KBM-7 (cell line): ENCODE data around the gene RGS21.
"Not testable (repeated sequence)": the region's sequence is repeated elsewhere in the genome, so short reads cannot be mapped to it uniquely, and the experiment has no call there.

ENCODE experiments used
- DNase-seq: peaks from one replicate; pipeline ENCODE4 v3.0.0-alpha.2; 2015
- in situ Hi-C: fragments of 300-500 bp; cut with MboI; formaldehyde crosslinking; loops from 2 replicates; pipeline ENCODE4 v1.14.3; 2020; ENCODE audit warnings: low sequenced_read_pairs, low pct_unique_long_range_greater_than_20kb, mixed read lengths

The RGS21 gene

DNA sequence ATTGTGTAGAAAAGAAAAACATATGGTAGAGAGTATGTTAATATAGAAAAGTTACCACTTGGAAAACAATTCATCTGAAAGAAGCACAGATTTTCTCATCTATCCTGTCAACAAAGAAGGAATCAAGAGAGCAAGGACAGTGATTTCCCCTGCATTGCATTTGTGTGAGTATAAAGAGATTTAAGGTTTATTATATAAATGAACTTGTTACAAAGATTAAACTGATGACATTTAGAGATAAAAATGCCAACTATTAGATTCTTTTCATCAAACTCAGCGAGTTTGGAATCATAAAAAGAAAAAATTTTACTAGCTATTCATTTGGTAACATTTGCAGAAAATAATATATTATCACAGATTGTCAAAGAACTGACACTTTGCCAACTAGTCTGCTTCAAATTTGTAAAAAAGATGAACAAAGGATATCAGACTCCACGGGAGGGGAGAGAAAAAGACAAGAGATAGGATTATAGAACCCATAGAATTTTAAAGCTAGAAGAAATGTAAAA is at the start of gene RGS21:
RGS21 (plus strand) TSS at position 51 of the 509 bp plus-strand sequence. CDS start 26,045 bp downstream, outside the sequence.
- no peak for DNase-seq
- in situ Hi-C loops, result no loop called here

DNA sequence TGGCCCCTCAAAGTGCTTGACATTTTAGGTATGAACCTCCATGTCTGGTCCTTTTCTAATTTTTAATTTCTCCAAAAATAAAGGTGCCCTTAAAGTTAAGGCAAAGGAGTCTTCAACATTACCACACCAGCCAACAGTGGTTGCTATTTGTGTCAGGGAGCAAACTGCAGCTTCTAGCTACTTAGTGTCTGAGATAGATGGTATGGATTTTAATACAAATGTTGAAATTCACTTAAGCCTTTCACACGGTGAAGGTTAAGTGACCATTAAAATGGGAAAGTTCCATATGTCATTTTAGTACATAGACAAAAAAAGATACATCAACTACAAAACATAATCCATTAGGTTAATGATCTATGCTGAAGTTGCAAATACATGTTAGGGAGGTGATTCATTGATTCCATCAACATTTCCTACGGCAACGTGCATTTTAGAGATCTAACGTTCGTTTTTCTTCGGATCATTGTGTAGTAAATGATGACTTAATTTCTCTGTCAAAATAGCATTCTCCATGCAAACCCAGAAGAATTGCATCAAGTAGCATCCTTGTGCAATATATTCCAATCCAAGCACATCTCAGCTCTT is 48.2 kb upstream of the RGS21 start:
- DNase-seq, result no peak
- in situ Hi-C loops, result no loop called here

DNA sequence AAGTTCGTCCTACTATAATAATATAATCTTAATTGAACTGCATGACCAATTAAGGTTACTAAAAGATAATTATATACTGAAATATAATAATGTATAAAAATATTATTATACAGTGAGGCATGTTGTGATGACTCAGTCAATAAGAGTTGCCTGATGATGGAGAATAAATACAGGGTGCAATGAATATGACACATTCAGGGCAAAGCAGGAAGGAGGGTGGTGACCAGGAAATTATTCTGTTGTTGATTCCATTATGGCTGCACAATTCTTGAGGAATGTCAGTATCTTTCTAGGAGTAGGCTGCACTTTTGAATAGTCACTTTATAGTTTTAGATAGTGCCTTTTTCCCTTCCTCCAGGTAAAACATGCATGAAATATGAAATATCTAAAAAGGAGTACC is 46.4 kb upstream of the RGS21 start:
- in situ Hi-C loops, result no loop called here
- no peak for DNase-seq

DNA sequence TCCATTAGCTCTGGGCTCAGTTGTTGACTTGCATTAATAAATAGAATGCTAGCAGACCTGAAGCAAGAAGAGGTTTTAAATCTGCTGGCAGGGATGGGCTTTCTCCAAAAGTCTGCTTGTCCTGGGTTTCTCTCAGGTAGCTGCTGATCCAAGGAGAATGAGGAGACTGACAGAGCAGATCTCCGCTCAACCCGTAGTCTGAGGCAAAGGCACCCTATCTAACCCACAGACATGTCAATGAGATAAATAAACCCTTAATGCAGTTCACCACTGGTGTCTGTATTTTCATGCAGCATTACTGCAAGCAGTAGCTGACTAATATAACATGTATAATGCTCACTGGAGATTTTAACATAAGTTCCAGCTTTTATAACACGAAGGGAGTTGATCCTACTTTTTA is 44.1 kb upstream of the RGS21 start:
- no peak for DNase-seq
- in situ Hi-C loops, result no loop called here

GRCh38 chr1:192274588-192274987 is 42.2 kb upstream of the RGS21 start:
- no peak for DNase-seq
- in situ Hi-C loops, result no loop called here

GRCh38 chr1:192277635-192278034 is 39.2 kb upstream of the RGS21 start:
- in situ Hi-C loops, result no loop called here
- DNase-seq, result no peak

- peak; percentile 20 for DNase-seq
- in situ Hi-C loops, result no loop called here
These were observed 31.9 kb upstream of the RGS21 start for GRCh38 chr1:192284927-192285326.

DNA sequence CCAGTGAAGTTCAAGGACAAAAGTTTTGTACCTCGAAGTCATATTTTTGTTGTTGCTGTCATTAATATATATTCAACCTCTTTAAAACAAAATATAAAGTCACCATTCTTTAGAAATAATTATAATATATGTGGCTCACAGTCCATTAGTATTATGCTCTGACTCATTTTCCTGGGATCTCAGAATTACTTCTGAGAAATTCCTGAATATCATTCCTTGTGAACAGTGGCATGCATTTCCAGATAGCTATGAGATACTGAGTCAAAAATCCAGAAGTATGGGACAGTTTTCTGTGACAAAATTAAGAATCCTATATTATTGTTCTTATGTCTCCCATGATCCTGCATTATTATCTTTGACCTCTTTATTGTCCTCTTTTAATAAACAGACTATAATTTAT is 13.8 kb upstream of the RGS21 start:
- in situ Hi-C loops, result no loop called here
- DNase-seq, result no peak

GRCh38 chr1:192308314-192308713 is 8.5 kb upstream of the RGS21 start:
- in situ Hi-C loops, DNase-seq: not testable (repeated sequence)

GRCh38 chr1:192311281-192311680 is 5.5 kb upstream of the RGS21 start:
- DNase-seq, result peak; percentile 65
- in situ Hi-C loops, result no loop called here

GRCh38 chr1:192327997-192328396 is 11.2 kb downstream of the RGS21 start:
- no peak for DNase-seq
- in situ Hi-C loops, result no loop called here

GRCh38 chr1:192342842-192343241 is 26.1 kb downstream of the RGS21 start:
- in situ Hi-C loops, result no loop called here

GRCh38 chr1:192343344-192343743 is 26.6 kb downstream of the RGS21 start:
- no peak for DNase-seq
- in situ Hi-C loops, result no loop called here

More at GRCh38 chr1:192342842-192343241, 26.1 kb downstream of the RGS21 start:
- no peak for DNase-seq

DNA sequence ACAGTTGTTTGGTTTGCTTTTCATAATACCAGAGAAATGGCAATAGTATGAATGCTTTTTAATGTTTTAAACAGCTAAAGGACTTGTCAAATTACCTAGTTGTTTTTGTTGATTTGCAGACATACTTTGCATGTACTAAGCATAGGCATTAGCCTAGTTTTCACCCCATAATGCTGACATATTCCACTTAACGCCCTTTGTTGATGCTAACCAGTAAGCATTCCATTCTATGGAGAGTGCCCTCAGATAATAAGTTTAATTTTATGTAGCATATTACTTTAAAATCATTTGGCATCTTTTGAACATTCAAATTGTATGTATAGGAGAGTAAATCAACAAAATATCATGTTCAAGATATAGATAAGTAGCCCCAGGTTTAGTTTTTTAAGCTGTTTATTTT is 32.5 kb downstream of the RGS21 start:
- in situ Hi-C loops, result no loop called here
- DNase-seq, result no peak

DNA sequence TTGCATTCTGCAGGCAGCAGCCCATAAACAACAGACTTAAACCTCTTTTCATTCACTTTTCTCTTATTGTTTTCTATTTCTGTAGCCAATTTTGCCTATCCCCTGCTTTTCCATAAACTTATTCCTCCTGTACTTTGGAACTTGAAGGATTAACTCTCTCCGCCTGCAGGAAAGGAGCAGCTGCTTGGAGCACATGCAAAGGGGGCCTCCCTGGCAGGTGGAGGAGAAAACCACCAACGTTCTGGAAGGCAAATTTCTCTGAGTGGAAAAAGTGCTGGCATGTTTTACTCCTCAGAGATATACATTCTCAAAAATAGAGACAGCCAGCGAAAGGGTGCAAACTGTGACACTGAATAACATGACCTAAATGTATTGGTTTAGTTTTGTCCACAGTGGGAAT is 33.6 kb downstream of the RGS21 start:
- DNase-seq, result no peak
- in situ Hi-C loops, result no loop called here

- no peak for DNase-seq
- in situ Hi-C loops, result no loop called here
These were observed 34.8 kb downstream of the RGS21 start for GRCh38 chr1:192351550-192351949.

GRCh38 chr1:192357924-192358323 is 41.1 kb downstream of the RGS21 start:
- DNase-seq, result no peak
- in situ Hi-C loops, result no loop called here

GRCh38 chr1:192358402-192358801 is 41.6 kb downstream of the RGS21 start:
- no peak for DNase-seq
- in situ Hi-C loops, result no loop called here

DNA sequence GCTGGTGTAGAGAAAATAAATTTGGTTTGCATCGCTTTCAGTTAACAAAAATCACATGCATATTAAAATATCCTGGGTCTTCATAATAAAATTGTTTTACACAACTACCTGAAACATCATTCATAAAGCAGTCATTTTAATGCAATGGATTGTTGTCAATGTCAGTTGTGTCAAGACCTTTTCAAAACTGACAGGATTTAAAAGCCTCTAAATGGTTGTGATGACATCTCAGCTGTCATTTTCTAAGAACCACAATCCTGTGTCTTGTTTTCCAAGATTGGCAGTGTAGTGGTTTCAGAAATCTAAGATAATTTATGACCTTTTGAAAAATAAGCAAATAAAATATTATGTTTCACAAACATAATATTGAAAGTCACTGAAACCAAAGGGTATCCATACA is 42.0 kb downstream of the RGS21 start:
- in situ Hi-C loops, result no loop called here

GRCh38 chr1:192363177-192363576 is 46.4 kb downstream of the RGS21 start:
- in situ Hi-C loops, result no loop called here
- DNase-seq, result no peak

More for the DNA sequence above, 42.0 kb downstream of the RGS21 start:
- no peak for DNase-seq

DNA sequence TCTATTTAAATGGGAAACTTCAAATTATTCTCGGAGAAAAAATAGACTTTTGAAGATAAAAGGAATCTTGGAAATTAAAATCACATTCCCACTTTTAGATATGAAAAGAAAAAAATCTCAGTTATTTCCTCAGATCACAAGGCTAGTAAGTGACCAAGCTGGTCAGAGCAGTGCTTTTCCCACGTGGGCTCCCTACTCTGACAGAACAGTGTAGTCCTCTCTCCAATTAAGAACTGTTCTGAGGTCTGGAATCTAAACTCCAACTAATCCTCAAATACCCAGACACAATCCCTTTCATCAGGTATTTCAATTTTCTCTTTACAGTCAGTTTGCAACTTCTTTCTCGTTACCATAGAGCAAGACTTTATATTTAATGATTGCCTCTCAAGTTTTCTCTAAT is 50.6 kb downstream of the RGS21 start:
- DNase-seq, result no peak
- in situ Hi-C loops, result no loop called here
